Loucy (cell line): Measurements from ENCODE around the gene WNK3.

Experiments
- H2AFZ ChIP-seq: fragments of 200-600 bp; sonication (generic); 2 replicates; pipeline ENCODE4 v1.6.0; 2016; ENCODE audit warnings: antibody characterized with exemption, mild to moderate bottlenecking, low read length, moderate library complexity
- H3F3A ChIP-seq: fragments of 200-600 bp; 2 replicates; pipeline ENCODE4 v1.6.0; 2016; ENCODE audit warnings: antibody characterized with exemption, low read depth, mild to moderate bottlenecking
- H3K27me3 ChIP-seq: fragments of 200-600 bp; sonication (generic); 2 replicates; pipeline ENCODE4 v1.6.1; 2014; ENCODE audit warnings: low read length, mild to moderate bottlenecking; ENCODE audit not compliant: insufficient read depth, poor library complexity, severe bottlenecking
- H3K36me3 ChIP-seq: fragments of 200-600 bp; sonication (generic); 2 replicates; pipeline ENCODE4 v1.6.1; 2016; ENCODE audit warnings: low read length; ENCODE audit not compliant: insufficient read depth
- H3K4me1 ChIP-seq: fragments of 200-600 bp; sonication (generic); 2 replicates; pipeline ENCODE4 v1.5.1; 2014; ENCODE audit warnings: low read length, mild to moderate bottlenecking; ENCODE audit not compliant: insufficient read depth, poor library complexity, severe bottlenecking
- H3K4me2 ChIP-seq: fragments of 200-600 bp; sonication (generic); 2 replicates; pipeline ENCODE4 v1.6.0; 2014; ENCODE audit warnings: antibody characterized with exemption, low read length, low read depth, mild to moderate bottlenecking; ENCODE audit not compliant: poor library complexity, severe bottlenecking
- H3K4me3 ChIP-seq: fragments of 200-600 bp; sonication (generic); 2 replicates; pipeline ENCODE4 v1.5.1; 2014; ENCODE audit warnings: low read length, mild to moderate bottlenecking, mixed read lengths; ENCODE audit not compliant: poor library complexity, severe bottlenecking
- H3K79me2 ChIP-seq: fragments of 200-600 bp; sonication (generic); 2 replicates; pipeline ENCODE4 v1.6.1; 2014; ENCODE audit warnings: low read length; ENCODE audit not compliant: insufficient read depth
- H3K9ac ChIP-seq: fragments of 200-600 bp; sonication (generic); 2 replicates; pipeline ENCODE4 v1.6.0; 2014; ENCODE audit warnings: mild to moderate bottlenecking, low read depth, low read length, moderate library complexity; ENCODE audit not compliant: poor library complexity, severe bottlenecking
- H3K9me2 ChIP-seq: fragments of 200-600 bp; sonication (generic); replicated peaks from 2 replicates; pipeline ENCODE4 v1.6.1; 2016; ENCODE audit warnings: low read depth, low read length, mixed read lengths
- H3K9me3 ChIP-seq: fragments of 200-600 bp; sonication (generic); 2 replicates; pipeline ENCODE4 v1.6.1; 2014; ENCODE audit warnings: mild to moderate bottlenecking, antibody characterized with exemption, low read length, low read depth; ENCODE audit not compliant: insufficient read depth
- H4K20me1 ChIP-seq: fragments of 200-600 bp; sonication (generic); 2 replicates; pipeline ENCODE4 v1.6.0; 2014; ENCODE audit warnings: antibody characterized with exemption, low read length, mild to moderate bottlenecking; ENCODE audit not compliant: insufficient read depth, poor library complexity, severe bottlenecking
- CTCF ChIP-seq: fragments of 200-600 bp; sonication (generic); conservative IDR thresholded peaks from 2 replicates; pipeline ENCODE4 v1.5.1; 2014; ENCODE audit warnings: mild to moderate bottlenecking, antibody characterized with exemption, low read length
- EZH2phosphoT487 ChIP-seq: fragments of 200-600 bp; IDR thresholded peaks from 2 replicates; pipeline ENCODE4 v1.6.1; 2018; ENCODE audit warnings: antibody characterized with exemption, mild to moderate bottlenecking, moderate library complexity, borderline replicate concordance

The WNK3 gene

GRCh38 chrX:54173791-54174190 is 184.1 kb downstream of the WNK3 start:
- peaks cover 25% of the 10 kb centered on the region for H4K20me1 ChIP-seq
- no peak overlapping the region for H2AFZ ChIP-seq
- H3K9me2 ChIP-seq = no peaks in the 10 kb centered on the region
- no peak overlapping the region for H3K4me2 ChIP-seq
- H3K27me3 ChIP-seq = no peaks in the 10 kb centered on the region
- H3K9ac ChIP-seq = no peak overlapping the region
- H3K79me2 ChIP-seq = peaks cover 40% of the 10 kb centered on the region
- no peaks in the 10 kb centered on the region for H3K9me3 ChIP-seq
- TF ChIP-seq EZH2phosphoT487 (no peak), CTCF (no peak)
- H3K4me3 ChIP-seq = no peak overlapping the region
- H3K4me1 ChIP-seq = no peaks in the 10 kb centered on the region
- no peaks in the 10 kb centered on the region for H3F3A ChIP-seq
- no peaks in the 10 kb centered on the region for H3K36me3 ChIP-seq

- no peak overlapping the region for H3K4me3 ChIP-seq
- no peak overlapping the region for H2AFZ ChIP-seq
- no peaks in the 10 kb centered on the region for H3K9me2 ChIP-seq
- no peaks in the 10 kb centered on the region for H3K27me3 ChIP-seq
- no peaks in the 10 kb centered on the region for H3K4me1 ChIP-seq
- no peaks in the 10 kb centered on the region for H3K36me3 ChIP-seq
- no peaks in the 10 kb centered on the region for H3K9me3 ChIP-seq
- no peak for TF ChIP-seq EZH2phosphoT487
- H3K79me2 ChIP-seq = peaks cover 27% of the 10 kb centered on the region; the same call in 1 of the 2 replicates
- H3F3A ChIP-seq = no peaks in the 10 kb centered on the region
- H3K4me2 ChIP-seq = no peak overlapping the region
- peaks cover 11% of the 10 kb centered on the region for H4K20me1 ChIP-seq
- H3K9ac ChIP-seq = no peak overlapping the region
Measured at GRCh38 chrX:54172455-54172854, 185.4 kb downstream of the WNK3 start.

GRCh38 chrX:54171527-54172250 is 186.2 kb downstream of the WNK3 start:
- H3K36me3 ChIP-seq = no peaks in the 10 kb centered on the region
- H4K20me1 ChIP-seq = peaks cover 5% of the 10 kb centered on the region
- H3K9me3 ChIP-seq = no peaks in the 10 kb centered on the region
- no peak overlapping the region for H3K4me3 ChIP-seq
- H3F3A ChIP-seq = no peaks in the 10 kb centered on the region
- no peaks in the 10 kb centered on the region for H3K27me3 ChIP-seq
- no peak overlapping the region for H3K4me2 ChIP-seq
- H3K9ac ChIP-seq = no peak overlapping the region
- H2AFZ ChIP-seq = no peak overlapping the region
- H3K9me2 ChIP-seq = no peaks in the 10 kb centered on the region
- TF ChIP-seq CTCF (no peak), EZH2phosphoT487 (no peak)
- no peaks in the 10 kb centered on the region for H3K4me1 ChIP-seq
- H3K79me2 ChIP-seq = peaks cover 19% of the 10 kb centered on the region; the same call in 1 of the 2 replicates

- no peak overlapping the region for H2AFZ ChIP-seq
- no peaks in the 10 kb centered on the region for H3K4me1 ChIP-seq
- H3F3A ChIP-seq = no peaks in the 10 kb centered on the region
- no peaks in the 10 kb centered on the region for H3K27me3 ChIP-seq
- H3K36me3 ChIP-seq = no peaks in the 10 kb centered on the region
- peaks cover 14% of the 10 kb centered on the region; the same call in 1 of the 2 replicates for H3K79me2 ChIP-seq
- no peaks in the 10 kb centered on the region for H4K20me1 ChIP-seq
- H3K9me2 ChIP-seq = no peaks in the 10 kb centered on the region
- no peaks in the 10 kb centered on the region for H3K9me3 ChIP-seq
- no peak for TF ChIP-seq EZH2phosphoT487
- no peak for TF ChIP-seq CTCF
- H3K9ac ChIP-seq = no peak overlapping the region
- no peak overlapping the region for H3K4me3 ChIP-seq
- no peak overlapping the region for H3K4me2 ChIP-seq
Measured at GRCh38 chrX:54171091-54171490, 186.8 kb downstream of the WNK3 start.
